OCI-LY3 (cell line): ENCODE data around the gene ACY1.

ENCODE experiments used
- CTCF ChIP-seq: fragments of 200-600, 300-600 bp; sonication (generic); IDR thresholded peaks from 2 replicates; pipeline ENCODE4 v1.5.1; 2014; ENCODE audit warnings: antibody characterized with exemption, low read length, low read depth
- EZH2phosphoT487 ChIP-seq: fragments of 200-600 bp; shearing (Covaris generic); IDR thresholded peaks from 2 replicates; pipeline ENCODE4 v1.6.1; 2018; ENCODE audit warnings: antibody characterized with exemption, mixed run types, low read depth

- TF ChIP-seq CTCF: no peak
- no peak for TF ChIP-seq EZH2phosphoT487
These were observed 42.1 kb downstream of the ACY1 start for GRCh38 chr3:52025453-52025852.
